Measurements from ENCODE around the gene TRPM1. TPM values are rescaled to one million over a fixed set of nuclear protein-coding genes. Genes with fewer than 3 reads are reported as not detected.

Gene TRPM1
- total RNA-seq, 4 donors from 2014 or later = not detected

GRCh38 chr15:30985081-30985531, 116.4 kb downstream of the TRPM1 start:
- Histone ChIP-seq H3K9me3 (no peaks in the 10 kb centered on the region), H3K27me3 (no peaks in the 10 kb centered on the region), H3K27ac (replicated peaks in 1 of 4) (peak overlapping the region; percentile 21 to 52 (median 48)), H3K4me1 (peaks cover 55 to 77% (median 66%) of the 10 kb centered on the region in 4 donors), H3K4me3 (peak overlapping the region in 1 of 4 donors; percentile 4), H3K36me3 (peaks cover 0 to 28% (median 9%) of the 10 kb centered on the region in 4 donors)
- no peak for DNase-seq (ENCODE audit: extremely low spot score)
- TF ChIP-seq POLR2AphosphoS5 (IDR thresholded peaks at IDR 0.05) (no peak), CTCF (IDR thresholded peaks at IDR 0.05) (no peak), POLR2A (IDR thresholded peaks at IDR 0.05; ENCODE audit: low read depth) (no peak), EP300 (IDR thresholded peaks at IDR 0.05) (no peak)
- intact Hi-C loops (cut with DNase I) = loop anchor here (10.0 kb wide), 1 partner anchor 140 kb away; no protein-coding TSS in a partner anchor
- 24% methylated on average over 3 of the region's 3 CpGs for WGBS

GRCh38 chr15:30984542-30984941, 117.0 kb downstream of the TRPM1 start:
- no peak for TF ChIP-seq EP300 (IDR thresholded peaks at IDR 0.05)
- no peak for TF ChIP-seq CTCF (IDR thresholded peaks at IDR 0.05)
- no peak for TF ChIP-seq POLR2AphosphoS5 (IDR thresholded peaks at IDR 0.05)
- TF ChIP-seq POLR2A (IDR thresholded peaks at IDR 0.05; ENCODE audit: low read depth) = no peak
- 49% methylated on average over 6 of the region's 6 CpGs for WGBS
- H3K4me1 ChIP-seq = peaks cover 51 to 72% (median 61%) of the 10 kb centered on the region in 4 donors

GRCh38 chr15:30984118-30984517, 117.4 kb downstream of the TRPM1 start:
- WGBS = 68% methylated on average over 3 of the region's 3 CpGs
- intact Hi-C loops (cut with DNase I) = loop anchor here (10.0 kb wide), 1 partner anchor 141 kb away; no protein-coding TSS in a partner anchor
- Histone ChIP-seq H3K36me3 (peaks cover 0 to 38% (median 12%) of the 10 kb centered on the region in 4 donors), H3K27me3 (no peaks in the 10 kb centered on the region), H3K9me3 (no peaks in the 10 kb centered on the region), H3K27ac (replicated peaks in 1 of 4) (peak overlapping the region in 3 of 4 donors; percentile 21 to 52 (median 50)), H3K4me1 (peaks cover 48 to 68% (median 59%) of the 10 kb centered on the region in 4 donors), H3K4me3 (no peak overlapping the region)
- DNase-seq (ENCODE audit: extremely low spot score) = no peak
- no peak for TF ChIP-seq EP300 (IDR thresholded peaks at IDR 0.05)
- no peak for TF ChIP-seq POLR2A (IDR thresholded peaks at IDR 0.05; ENCODE audit: low read depth)
- no peak for TF ChIP-seq CTCF (IDR thresholded peaks at IDR 0.05)
- TF ChIP-seq POLR2AphosphoS5 (IDR thresholded peaks at IDR 0.05) = no peak

More at GRCh38 chr15:30984542-30984941, 117.0 kb downstream of the TRPM1 start:
- no peak for DNase-seq (ENCODE audit: extremely low spot score)
- intact Hi-C loops (cut with DNase I) = loop anchor here (10.0 kb wide), 1 partner anchor 140 kb away; no protein-coding TSS in a partner anchor
- no peaks in the 10 kb centered on the region for H3K9me3 ChIP-seq
- H3K36me3 ChIP-seq = peaks cover 0 to 33% (median 10%) of the 10 kb centered on the region in 4 donors
- H3K4me3 ChIP-seq = peak overlapping the region in 1 of 4 donors; percentile 4
- peak overlapping the region; percentile 21 to 52 (median 48) for H3K27ac ChIP-seq (replicated peaks in 1 of 4)
- no peaks in the 10 kb centered on the region for H3K27me3 ChIP-seq

GRCh38 chr15:30979457-30979856, 122.1 kb downstream of the TRPM1 start:
- WGBS = 89% methylated on average over 5 of the region's 5 CpGs
- intact Hi-C loops (cut with DNase I) = no loop called here
- peaks cover 34 to 46% (median 40%) of the 10 kb centered on the region in 4 donors for H3K4me1 ChIP-seq
- peaks cover 0 to 32% (median 12%) of the 10 kb centered on the region in 4 donors for H3K36me3 ChIP-seq
- H3K9me3 ChIP-seq = no peaks in the 10 kb centered on the region
- TF ChIP-seq POLR2A (IDR thresholded peaks at IDR 0.05; ENCODE audit: low read depth) = no peak
- no peak for TF ChIP-seq POLR2AphosphoS5 (IDR thresholded peaks at IDR 0.05)
- no peak for TF ChIP-seq CTCF (IDR thresholded peaks at IDR 0.05)
- TF ChIP-seq EP300 (IDR thresholded peaks at IDR 0.05) = no peak
- no peak overlapping the region for H3K27ac ChIP-seq (replicated peaks in 1 of 4)
- no peak overlapping the region for H3K4me3 ChIP-seq
- no peak for DNase-seq (ENCODE audit: extremely low spot score)
- no peaks in the 10 kb centered on the region for H3K27me3 ChIP-seq
